RWPE2 (cell line): ENCODE data around the gene CIC.
A peak's percentile ranks its signal among the peaks of the same experiment; 100 is the strongest.

Source experiments
- ATAC-seq: fragments of 200-7000 bp; cut with Tn5 transposase; 3 replicates; pipeline ENCODE4 v1.9.1; 2021; ENCODE audit warnings: low read depth
- DNase-seq: peaks from one replicate; pipeline ENCODE4 v3.0.0-alpha.2; 2020; ENCODE audit warnings: low spot score
- H3K27ac ChIP-seq: fragments of 450-650 bp; 2 replicates; pipeline ENCODE4 v1.5.1; 2017; ENCODE audit warnings: mild to moderate bottlenecking; ENCODE audit not compliant: poor library complexity, severe bottlenecking
- H3K27me3 ChIP-seq: fragments of 250-450 bp; sonication (Bioruptor Pico); 2 replicates; pipeline ENCODE4 v1.5.1; 2021; ENCODE audit warnings: mild to moderate bottlenecking, moderate library complexity; ENCODE audit not compliant: insufficient read depth, poor library complexity, severe bottlenecking
- H3K36me3 ChIP-seq: fragments of 250-450 bp; sonication (Bioruptor Pico); 2 replicates; pipeline ENCODE4 v1.5.1; 2020; ENCODE audit warnings: low read depth, mild to moderate bottlenecking, moderate library complexity
- H3K4me1 ChIP-seq: fragments of 250-450 bp; sonication (Bioruptor Pico); 2 replicates; pipeline ENCODE4 v1.5.1; 2021; ENCODE audit warnings: mild to moderate bottlenecking, moderate library complexity; ENCODE audit not compliant: insufficient read depth, poor library complexity, severe bottlenecking
- H3K4me3 ChIP-seq: fragments of 250-450 bp; sonication (Bioruptor Pico); 2 replicates; pipeline ENCODE4 v1.5.1; 2021; ENCODE audit warnings: mild to moderate bottlenecking, moderate library complexity; ENCODE audit not compliant: severe bottlenecking
- H3K9me3 ChIP-seq: fragments of 250-450 bp; sonication (Bioruptor Pico); 2 replicates; pipeline ENCODE4 v1.5.1; 2021; ENCODE audit warnings: mild to moderate bottlenecking, moderate library complexity; ENCODE audit not compliant: severe bottlenecking
- TF ChIP-seq, protein P1 (sequence below): fragments of 450-650 bp; IDR thresholded peaks from one replicate; pipeline ENCODE4 v1.5.1; 2017; ENCODE audit warnings: mild to moderate bottlenecking, moderate library complexity; ENCODE audit not compliant: poor library complexity, severe bottlenecking

CIC gene

DNA sequence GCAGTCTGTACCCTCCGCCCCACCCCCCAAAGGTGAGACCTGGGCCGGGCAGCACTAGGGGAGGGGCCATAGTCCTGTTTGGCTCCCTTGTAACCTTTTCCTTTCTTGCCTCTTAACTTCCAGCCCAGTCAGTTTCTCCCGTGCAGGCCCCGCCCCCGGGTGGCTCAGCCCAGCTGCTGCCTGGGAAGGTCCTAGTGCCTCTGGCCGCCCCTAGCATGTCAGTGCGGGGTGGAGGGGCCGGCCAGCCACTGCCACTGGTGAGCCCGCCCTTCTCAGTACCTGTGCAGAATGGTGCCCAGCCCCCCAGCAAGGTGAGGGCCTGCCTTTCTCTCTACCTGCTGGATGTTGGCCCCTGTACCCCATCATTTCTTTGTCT lies 22.4 kb downstream of the CIC start:
- H3K9me3 ChIP-seq, result no peaks in the 10 kb centered on the region
- no peak overlapping the region for H3K27ac ChIP-seq
- ATAC-seq (0 out of 3 replicates have a peak, but pooled peaks have one; percentile 7), DNase-seq (no peak)
- H3K4me3 ChIP-seq, result no peak overlapping the region
- H3K27me3 ChIP-seq, result no peaks in the 10 kb centered on the region
- TF ChIP-seq, protein P1, sequence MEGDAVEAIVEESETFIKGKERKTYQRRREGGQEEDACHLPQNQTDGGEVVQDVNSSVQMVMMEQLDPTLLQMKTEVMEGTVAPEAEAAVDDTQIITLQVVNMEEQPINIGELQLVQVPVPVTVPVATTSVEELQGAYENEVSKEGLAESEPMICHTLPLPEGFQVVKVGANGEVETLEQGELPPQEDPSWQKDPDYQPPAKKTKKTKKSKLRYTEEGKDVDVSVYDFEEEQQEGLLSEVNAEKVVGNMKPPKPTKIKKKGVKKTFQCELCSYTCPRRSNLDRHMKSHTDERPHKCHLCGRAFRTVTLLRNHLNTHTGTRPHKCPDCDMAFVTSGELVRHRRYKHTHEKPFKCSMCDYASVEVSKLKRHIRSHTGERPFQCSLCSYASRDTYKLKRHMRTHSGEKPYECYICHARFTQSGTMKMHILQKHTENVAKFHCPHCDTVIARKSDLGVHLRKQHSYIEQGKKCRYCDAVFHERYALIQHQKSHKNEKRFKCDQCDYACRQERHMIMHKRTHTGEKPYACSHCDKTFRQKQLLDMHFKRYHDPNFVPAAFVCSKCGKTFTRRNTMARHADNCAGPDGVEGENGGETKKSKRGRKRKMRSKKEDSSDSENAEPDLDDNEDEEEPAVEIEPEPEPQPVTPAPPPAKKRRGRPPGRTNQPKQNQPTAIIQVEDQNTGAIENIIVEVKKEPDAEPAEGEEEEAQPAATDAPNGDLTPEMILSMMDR, result no peak
- peaks cover 78% of the 10 kb centered on the region for H3K36me3 ChIP-seq
- H3K4me1 ChIP-seq, result no peaks in the 10 kb centered on the region

DNA sequence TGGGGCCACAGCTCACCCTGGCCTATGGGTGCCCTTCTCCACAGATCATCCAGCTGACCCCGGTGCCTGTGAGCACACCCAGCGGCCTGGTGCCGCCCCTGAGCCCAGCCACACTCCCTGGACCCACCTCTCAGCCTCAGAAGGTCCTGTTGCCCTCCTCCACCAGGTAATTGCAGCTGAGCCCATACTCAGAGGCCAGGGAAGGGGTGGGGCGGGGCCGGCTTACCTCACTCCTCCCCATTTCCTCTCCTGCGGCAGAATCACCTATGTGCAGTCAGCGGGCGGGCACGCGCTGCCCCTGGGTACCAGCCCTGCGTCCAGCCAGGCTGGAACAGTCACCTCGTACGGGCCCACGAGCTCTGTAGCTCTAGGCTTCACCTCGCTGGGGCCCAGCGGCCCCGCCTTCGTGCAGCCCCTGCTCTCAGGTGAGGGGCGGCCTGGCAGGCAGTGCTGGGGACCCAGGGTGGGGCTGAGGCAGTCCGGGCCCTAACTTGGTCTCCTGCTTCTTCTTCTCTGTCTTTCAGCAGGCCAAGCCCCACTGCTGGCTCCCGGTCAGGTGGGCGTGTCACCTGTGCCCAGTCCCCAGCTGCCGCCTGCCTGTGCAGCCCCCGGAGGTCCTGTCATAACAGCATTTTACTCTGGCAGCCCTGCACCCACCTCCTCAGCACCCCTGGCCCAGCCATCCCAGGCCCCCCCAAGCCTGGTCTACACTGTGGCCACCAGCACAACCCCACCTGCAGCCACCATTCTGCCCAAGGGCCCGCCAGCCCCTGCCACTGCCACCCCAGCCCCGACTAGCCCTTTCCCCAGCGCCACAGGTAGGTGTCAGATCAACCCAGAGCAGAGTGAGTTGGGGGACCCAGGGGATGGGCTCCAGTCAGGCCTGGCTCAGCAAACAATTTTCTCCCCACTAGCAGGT lies 23.2 kb downstream of the CIC start:
- Histone ChIP-seq H3K36me3 (peaks cover 77% of the 10 kb centered on the region), H3K27me3 (no peaks in the 10 kb centered on the region), H3K9me3 (no peaks in the 10 kb centered on the region), H3K27ac (no peak overlapping the region), H3K4me3 (no peak overlapping the region), H3K4me1 (no peaks in the 10 kb centered on the region)
- TF ChIP-seq, protein P1, result no peak
- ATAC-seq, result no peak
- no peak for DNase-seq

DNA sequence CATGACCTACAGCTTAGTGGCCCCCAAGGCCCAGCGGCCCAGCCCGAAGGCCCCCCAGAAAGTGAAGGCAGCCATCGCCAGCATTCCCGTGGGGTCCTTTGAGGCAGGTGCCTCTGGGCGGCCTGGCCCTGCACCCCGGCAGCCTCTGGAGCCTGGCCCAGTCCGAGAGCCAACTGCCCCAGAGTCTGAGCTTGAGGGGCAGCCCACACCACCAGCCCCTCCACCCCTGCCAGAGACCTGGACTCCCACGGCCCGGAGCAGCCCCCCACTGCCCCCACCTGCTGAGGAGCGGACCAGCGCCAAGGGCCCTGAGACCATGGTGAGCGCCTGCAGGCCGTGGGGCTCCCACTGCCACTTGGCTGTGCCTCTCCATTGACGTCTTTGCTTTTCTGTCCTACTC lies 23.9 kb downstream of the CIC start:
- H3K36me3 ChIP-seq, result peaks cover 71% of the 10 kb centered on the region
- no peak for ATAC-seq

DNA sequence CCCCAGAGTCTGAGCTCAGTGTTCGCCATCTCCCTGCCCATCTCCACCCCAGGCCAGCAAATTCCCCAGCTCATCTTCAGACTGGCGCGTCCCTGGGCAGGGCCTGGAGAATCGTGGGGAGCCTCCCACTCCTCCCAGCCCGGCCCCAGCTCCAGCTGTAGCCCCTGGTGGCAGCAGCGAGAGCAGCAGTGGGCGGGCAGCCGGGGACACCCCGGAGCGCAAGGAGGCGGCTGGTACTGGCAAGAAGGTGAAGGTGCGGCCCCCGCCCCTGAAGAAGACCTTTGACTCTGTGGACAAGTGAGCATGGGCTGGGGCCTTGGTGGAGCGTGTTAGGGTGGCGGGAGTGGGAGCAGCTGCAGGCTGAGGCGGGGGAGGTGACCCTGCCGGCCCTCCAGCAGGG lies 24.5 kb downstream of the CIC start:
- Histone ChIP-seq H3K27ac (no peak overlapping the region), H3K4me1 (no peaks in the 10 kb centered on the region), H3K27me3 (no peaks in the 10 kb centered on the region), H3K9me3 (no peaks in the 10 kb centered on the region), H3K4me3 (no peak overlapping the region), H3K36me3 (peaks cover 66% of the 10 kb centered on the region)
- TF ChIP-seq, protein P1, result no peak
- ATAC-seq, result no peak
- no peak for DNase-seq

More for the DNA sequence above, 23.9 kb downstream of the CIC start:
- Histone ChIP-seq H3K4me3 (no peak overlapping the region), H3K4me1 (no peaks in the 10 kb centered on the region), H3K27ac (no peak overlapping the region), H3K27me3 (no peaks in the 10 kb centered on the region), H3K9me3 (no peaks in the 10 kb centered on the region)
- DNase-seq, result no peak
- TF ChIP-seq, protein P1, result no peak

DNA sequence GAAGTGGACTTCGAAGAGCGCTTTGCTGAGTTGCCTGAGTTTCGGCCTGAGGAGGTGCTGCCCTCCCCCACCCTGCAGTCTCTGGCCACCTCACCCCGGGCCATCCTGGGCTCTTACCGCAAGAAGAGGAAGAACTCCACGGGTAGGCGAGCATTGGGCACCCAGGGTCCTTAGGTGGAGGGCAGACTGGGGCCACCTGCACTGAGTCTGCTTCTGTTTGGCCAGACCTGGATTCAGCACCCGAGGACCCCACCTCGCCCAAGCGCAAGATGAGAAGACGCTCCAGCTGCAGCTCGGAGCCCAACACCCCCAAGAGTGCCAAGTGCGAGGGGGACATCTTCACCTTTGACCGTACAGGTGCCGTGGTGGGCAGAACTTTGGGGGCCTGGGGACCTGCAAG lies 24.9 kb downstream of the CIC start:
- Histone ChIP-seq H3K4me1 (no peaks in the 10 kb centered on the region), H3K4me3 (no peak overlapping the region), H3K27me3 (no peaks in the 10 kb centered on the region), H3K36me3 (peaks cover 64% of the 10 kb centered on the region), H3K27ac (no peak overlapping the region), H3K9me3 (no peaks in the 10 kb centered on the region)
- DNase-seq (no peak), ATAC-seq (no peak)
- TF ChIP-seq, protein P1, result no peak
